ENCODE data around the gene SLC26A1.

The SLC26A1 gene

GRCh38 chr4:1028574-1029220 lies 35.5 kb upstream of the SLC26A1 start:
- no peak for DNase-seq

GRCh38 chr4:1027915-1028238 lies 34.7 kb upstream of the SLC26A1 start:
- DNase-seq: no peak

- no peak for DNase-seq
Observed at GRCh38 chr4:1027219-1027914, 34.2 kb upstream of the SLC26A1 start.

- DNase-seq: no peak
Observed at GRCh38 chr4:1026115-1026514, 32.9 kb upstream of the SLC26A1 start.

- no peak for DNase-seq
Observed at GRCh38 chr4:1024882-1025545, 31.8 kb upstream of the SLC26A1 start.

GRCh38 chr4:1023895-1024740 lies 30.9 kb upstream of the SLC26A1 start:
- no peak for DNase-seq

- DNase-seq: no peak
Observed at GRCh38 chr4:1023075-1023640, 30.0 kb upstream of the SLC26A1 start.

GRCh38 chr4:1022739-1023066 lies 29.5 kb upstream of the SLC26A1 start:
- no peak for DNase-seq

GRCh38 chr4:1022051-1022738 lies 29.0 kb upstream of the SLC26A1 start:
- DNase-seq: no peak

- DNase-seq: no peak
Observed at GRCh38 chr4:1021386-1022050, 28.3 kb upstream of the SLC26A1 start.

- no peak for DNase-seq
Observed at GRCh38 chr4:1019729-1020470, 26.7 kb upstream of the SLC26A1 start.

GRCh38 chr4:1019320-1019719 lies 26.1 kb upstream of the SLC26A1 start:
- DNase-seq: no peak

GRCh38 chr4:1018147-1019020 lies 25.2 kb upstream of the SLC26A1 start:
- DNase-seq: no peak

GRCh38 chr4:1017706-1018105 lies 24.5 kb upstream of the SLC26A1 start:
- no peak for DNase-seq

- DNase-seq: no peak
Observed at GRCh38 chr4:1017211-1017610, 24.0 kb upstream of the SLC26A1 start.

GRCh38 chr4:1015746-1016145 lies 22.5 kb upstream of the SLC26A1 start:
- no peak for DNase-seq

- no peak for DNase-seq
Observed at GRCh38 chr4:1015179-1015578, 22.0 kb upstream of the SLC26A1 start.

GRCh38 chr4:1014291-1015167 lies 21.3 kb upstream of the SLC26A1 start:
- DNase-seq: no peak

All from effector CD4-positive, alpha-beta T cell (primary cell).